MM.1S (cell line): Measurements from ENCODE around the gene MVB12B.

ENCODE experiments used
- CTCF ChIP-seq: fragments of 300-600 bp; sonication (generic); IDR thresholded peaks from 2 replicates; pipeline ENCODE4 v1.5.1; 2016; ENCODE audit warnings: antibody characterized with exemption, low read length, mixed read lengths
- EZH2 ChIP-seq: fragments of 300-600 bp; sonication (generic); optimal IDR thresholded peaks from 2 replicates; pipeline ENCODE3; 2017; ENCODE audit warnings: low read depth, mild to moderate bottlenecking, antibody characterized with exemption, low read length, mixed read lengths

GRCh38 chr9:126401581-126401980 lies 75.0 kb downstream of the MVB12B start:
- TF ChIP-seq EZH2, result no peak
- TF ChIP-seq CTCF, result no peak
